Myocyte (in vitro differentiated cells): ENCODE results near the gene ARF3. TPM values are rescaled to one million over a fixed set of nuclear protein-coding genes. Genes with fewer than 3 reads are reported as not detected.
"Not testable (repeated sequence)": the region's sequence is repeated elsewhere in the genome, so short reads cannot be mapped to it uniquely, and the experiment has no call there.

Experiments used
- DNase-seq: peaks from one replicate; pipeline ENCODE4 v3.0.0-alpha.2; 2012; ENCODE audit warnings: low read depth
- total RNA-seq: library from RNA; depleted of rRNA; stranded (reverse); fragments of >200 nt; gene quantifications from 2 replicates; pipeline ENCODE4 v1.2.3, GENCODE V29; 2014

ARF3 gene
- total RNA-seq, 1 donor from 2014 or later = 47.6 TPM

- no peak for DNase-seq
These were observed 24.4 kb downstream of the ARF3 start for GRCh38 chr12:48932878-48933277.

GRCh38 chr12:48930475-48930874 lies 26.8 kb downstream of the ARF3 start:
- DNase-seq = no peak

- no peak for DNase-seq
These were observed 27.7 kb downstream of the ARF3 start for GRCh38 chr12:48929551-48929950.

GRCh38 chr12:48927261-48927660 lies 30.0 kb downstream of the ARF3 start:
- no peak for DNase-seq

- peak; percentile 36 for DNase-seq
These were observed 31.8 kb downstream of the ARF3 start, which contains the start of gene FKBP11 for GRCh38 chr12:48925304-48926011. TSS of gene FKBP11 (minus strand) at chr12:48925492. CDS start at chr12:48925428, 64 bp downstream.

- DNase-seq = no peak
These were observed 32.5 kb downstream of the ARF3 start for GRCh38 chr12:48924617-48925303.

- DNase-seq = no peak
These were observed 34.2 kb downstream of the ARF3 start for GRCh38 chr12:48923117-48923516.

- peak; percentile 58 for DNase-seq
These were observed 39.3 kb downstream of the ARF3 start for GRCh38 chr12:48917857-48918537.

- no peak for DNase-seq
These were observed 47.1 kb downstream of the ARF3 start for GRCh38 chr12:48910196-48910595.

- DNase-seq = not testable (repeated sequence)
These were observed 47.6 kb downstream of the ARF3 start for GRCh38 chr12:48909698-48910097.

GRCh38 chr12:48907245-48907644 lies 50.0 kb downstream of the ARF3 start:
- DNase-seq = no peak

- DNase-seq = peak; percentile 73
These were observed 53.3 kb downstream of the ARF3 start for GRCh38 chr12:48903982-48904411.

GRCh38 chr12:48903363-48903981 lies 53.8 kb downstream of the ARF3 start:
- DNase-seq = no peak

GRCh38 chr12:48901278-48901677 lies 56.0 kb downstream of the ARF3 start:
- no peak for DNase-seq

GRCh38 chr12:48899651-48900050 lies 57.6 kb downstream of the ARF3 start:
- no peak for DNase-seq

- DNase-seq = peak; percentile 11
These were observed 63.0 kb downstream of the ARF3 start for GRCh38 chr12:48894271-48894670.

- DNase-seq = peak; percentile 71
These were observed 66.4 kb downstream of the ARF3 start for GRCh38 chr12:48890657-48891418.

- DNase-seq = no peak
These were observed 67.6 kb downstream of the ARF3 start for GRCh38 chr12:48889679-48890078.
